Sigmoid colon (tissue), 7 donors: Measurements from ENCODE around the gene PPP4C. TPM values are rescaled to one million over a fixed set of nuclear protein-coding genes. Genes with fewer than 3 reads are reported as not detected.
"Not testable (repeated sequence)": the region's sequence is repeated elsewhere in the genome, so short reads cannot be mapped to it uniquely, and the experiment has no call there.

Experiments used
- DNase-seq: peaks from one replicate; pipeline ENCODE4 v3.0.0-alpha.2; 2019
- H3K27ac ChIP-seq, 4 donors: fragments of 200-600 bp; sonication (generic); one replicate each; pipeline ENCODE4 v1.5.1; 2016 to 2019; ENCODE audit warnings: mild to moderate bottlenecking in 1 of 4
- H3K27me3 ChIP-seq, 3 donors: fragments of 200-600 bp; sonication (generic); one replicate each; pipeline ENCODE4 v1.5.1; 2019; ENCODE audit warnings: mild to moderate bottlenecking in 1 of 3
- H3K36me3 ChIP-seq, 4 donors: fragments of 200-600 bp; sonication (generic); one replicate each; pipeline ENCODE4 v1.5.1; 2016 to 2019
- H3K4me1 ChIP-seq, 4 donors: fragments of 200-600 bp; sonication (generic); one replicate each; pipeline ENCODE4 v1.5.1; 2017 to 2019
- H3K4me3 ChIP-seq, 4 donors: fragments of 200-600 bp; sonication (generic); one replicate each; pipeline ENCODE4 v1.5.1; 2017 to 2019; ENCODE audit warnings: mild to moderate bottlenecking in 2 of 4, moderate library complexity in 1 of 4
- H3K9me3 ChIP-seq, 4 donors: fragments of 200-600 bp in 3 of 4; sonication (generic) in 3 of 4; one replicate each; pipeline versions ENCODE4 v1.5.1 to v1.6.1; 2013 to 2019
- EP300 ChIP-seq, 4 donors: sonication (generic); formaldehyde crosslinking; IDR thresholded peaks; one replicate each; pipeline ENCODE4 v1.6.1; 2017; ENCODE audit warnings: antibody characterized with exemption in 4 of 4
- POLR2A ChIP-seq, 2 donors: fragments of 450-650 bp; IDR thresholded peaks; one replicate each; pipeline ENCODE4 v1.6.1; 2016; ENCODE audit warnings: antibody characterized with exemption in 2 of 2, mild to moderate bottlenecking in 2 of 2, moderate library complexity in 2 of 2
- POLR2AphosphoS5 ChIP-seq, 4 donors: sonication (generic); formaldehyde crosslinking; IDR thresholded peaks; one replicate each; pipeline ENCODE4 v1.6.1; 2017; ENCODE audit warnings: antibody characterized with exemption in 4 of 4
- WGBS, 2 donors: extraction: QIAGEN DNeasy Blood & Tissue Kit; methylation state at CpG; one replicate each; pipeline ENCODE4 v1.1.7; 2013; 5-methylcytosine and 5-hydroxymethylcytosine counted together
- intact Hi-C: fragments of 100-400 bp; cut with DNase I; formaldehyde crosslinking; loops from one replicate; pipeline ENCODE4 v1.15.1; 2023
- polyA plus RNA-seq, 3 donors: library from polyadenylated mRNA; stranded (reverse); fragments of 200-250 nt; gene quantifications; one replicate each; pipeline ENCODE4 v1.2.3, GENCODE V29; 2013
- total RNA-seq, 4 donors: library from RNA; depleted of rRNA; stranded (reverse); fragments of >200 nt; gene quantifications; one replicate each; pipeline ENCODE4 v1.1.0, GENCODE V29; 2016
- TF ChIP-seq, protein P1 (sequence below), 4 experiments: fragments of 450-650 bp in 3 of 4; fragments of 200-600 bp in 1 of 4; IDR thresholded peaks; one replicate each; pipeline ENCODE4 v1.5.1; 2016 to 2019; ENCODE audit warnings: antibody characterized with exemption in 4 of 4, mild to moderate bottlenecking in 3 of 4, moderate library complexity in 2 of 4
- donor health status: healthy with polysubstance abuse.
- donor health status: Bipolar disorder and iron deficiency.
- donor health status: healthy.

The PPP4C gene
- total and polyA plus RNA-seq, 7 donors: 39.2 to 155 (median 45.6) TPM

DNA sequence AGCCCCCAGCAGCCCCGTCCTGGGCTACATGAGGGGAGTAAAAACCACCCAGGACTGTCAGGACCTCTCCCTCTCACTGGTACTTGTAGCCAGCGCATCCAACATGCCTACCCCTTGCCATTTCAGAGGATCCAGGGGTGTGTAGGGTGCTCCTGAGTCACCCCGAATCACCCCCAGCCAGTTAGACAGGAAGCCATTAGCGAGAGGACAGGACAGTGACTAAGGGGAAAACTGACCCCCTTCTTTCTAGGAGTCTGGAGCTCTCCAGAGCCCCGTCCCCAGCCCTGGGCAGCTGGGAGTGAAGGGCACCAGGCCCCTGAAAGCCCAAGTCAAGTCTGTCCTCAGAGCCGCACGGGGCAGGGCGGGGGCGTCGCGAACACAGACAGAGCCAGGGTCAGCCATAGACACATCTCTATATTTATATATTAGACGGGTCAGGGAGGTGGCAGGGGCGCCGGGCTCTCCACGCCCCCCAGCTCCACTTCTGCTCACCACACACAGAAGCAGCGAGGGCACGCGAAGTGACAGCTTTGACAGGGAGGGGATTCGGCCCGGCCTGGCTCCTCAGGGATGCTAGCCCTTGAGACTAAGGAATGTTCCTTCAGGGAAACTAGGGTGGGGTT is 38.0 kb downstream of the PPP4C start:
- WGBS, 2 donors: 72 to 86% methylated on average over 20 of the region's 20 CpGs
- Histone ChIP-seq H3K4me3 (no peak overlapping the region), H3K4me1 (no peaks in the 10 kb centered on the region), H3K36me3 (peaks cover 32 to 88% (median 39%) of the 10 kb centered on the region in 4 donors), H3K27me3 (no peaks in the 10 kb centered on the region), H3K27ac (peak overlapping the region in 1 of 4 donors; percentile 3), H3K9me3 (no peaks in the 10 kb centered on the region)
- intact Hi-C loops: no loop called here
- no peak for DNase-seq
- TF ChIP-seq EP300 (IDR thresholded peaks at IDR 0.05): no peak
- TF ChIP-seq, protein P1, sequence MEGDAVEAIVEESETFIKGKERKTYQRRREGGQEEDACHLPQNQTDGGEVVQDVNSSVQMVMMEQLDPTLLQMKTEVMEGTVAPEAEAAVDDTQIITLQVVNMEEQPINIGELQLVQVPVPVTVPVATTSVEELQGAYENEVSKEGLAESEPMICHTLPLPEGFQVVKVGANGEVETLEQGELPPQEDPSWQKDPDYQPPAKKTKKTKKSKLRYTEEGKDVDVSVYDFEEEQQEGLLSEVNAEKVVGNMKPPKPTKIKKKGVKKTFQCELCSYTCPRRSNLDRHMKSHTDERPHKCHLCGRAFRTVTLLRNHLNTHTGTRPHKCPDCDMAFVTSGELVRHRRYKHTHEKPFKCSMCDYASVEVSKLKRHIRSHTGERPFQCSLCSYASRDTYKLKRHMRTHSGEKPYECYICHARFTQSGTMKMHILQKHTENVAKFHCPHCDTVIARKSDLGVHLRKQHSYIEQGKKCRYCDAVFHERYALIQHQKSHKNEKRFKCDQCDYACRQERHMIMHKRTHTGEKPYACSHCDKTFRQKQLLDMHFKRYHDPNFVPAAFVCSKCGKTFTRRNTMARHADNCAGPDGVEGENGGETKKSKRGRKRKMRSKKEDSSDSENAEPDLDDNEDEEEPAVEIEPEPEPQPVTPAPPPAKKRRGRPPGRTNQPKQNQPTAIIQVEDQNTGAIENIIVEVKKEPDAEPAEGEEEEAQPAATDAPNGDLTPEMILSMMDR (IDR thresholded peaks at IDR 0.05): no peak
- TF ChIP-seq POLR2A (IDR thresholded peaks at IDR 0.05): no peak
- TF ChIP-seq POLR2AphosphoS5 (IDR thresholded peaks at IDR 0.05): no peak

DNA sequence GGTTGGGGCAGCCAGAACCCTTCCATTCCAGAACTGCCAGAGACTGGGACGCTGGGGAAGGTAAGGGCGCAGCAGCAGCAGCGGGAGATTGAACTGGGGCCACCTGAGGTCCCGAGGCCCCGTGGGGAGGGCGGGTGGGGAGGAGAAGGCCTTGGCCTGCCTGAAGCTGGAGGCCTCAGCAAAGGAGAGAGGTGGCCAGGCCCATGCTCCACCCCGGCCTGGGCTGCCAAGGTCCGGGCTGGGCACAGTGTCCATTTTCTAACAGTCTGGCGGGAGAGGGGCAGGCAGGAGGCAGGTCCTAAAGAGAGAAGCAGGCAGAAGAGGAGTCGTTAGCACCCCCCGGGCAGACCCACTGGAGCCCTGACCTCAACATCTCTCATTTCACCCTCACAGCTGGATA is 38.6 kb downstream of the PPP4C start:
- Histone ChIP-seq H3K9me3 (no peaks in the 10 kb centered on the region), H3K27ac (no peak overlapping the region), H3K4me3 (no peak overlapping the region), H3K36me3 (peaks cover 32 to 90% (median 41%) of the 10 kb centered on the region in 4 donors), H3K4me1 (no peaks in the 10 kb centered on the region), H3K27me3 (no peaks in the 10 kb centered on the region)
- WGBS, 2 donors: 53 to 81% methylated on average over 11 of the region's 11 CpGs
- DNase-seq: no peak
- TF ChIP-seq, protein P1 (IDR thresholded peaks at IDR 0.05): no peak
- TF ChIP-seq POLR2AphosphoS5 (IDR thresholded peaks at IDR 0.05): no peak
- TF ChIP-seq POLR2A (IDR thresholded peaks at IDR 0.05): no peak
- no peak for TF ChIP-seq EP300 (IDR thresholded peaks at IDR 0.05)
- intact Hi-C loops: no loop called here

DNA sequence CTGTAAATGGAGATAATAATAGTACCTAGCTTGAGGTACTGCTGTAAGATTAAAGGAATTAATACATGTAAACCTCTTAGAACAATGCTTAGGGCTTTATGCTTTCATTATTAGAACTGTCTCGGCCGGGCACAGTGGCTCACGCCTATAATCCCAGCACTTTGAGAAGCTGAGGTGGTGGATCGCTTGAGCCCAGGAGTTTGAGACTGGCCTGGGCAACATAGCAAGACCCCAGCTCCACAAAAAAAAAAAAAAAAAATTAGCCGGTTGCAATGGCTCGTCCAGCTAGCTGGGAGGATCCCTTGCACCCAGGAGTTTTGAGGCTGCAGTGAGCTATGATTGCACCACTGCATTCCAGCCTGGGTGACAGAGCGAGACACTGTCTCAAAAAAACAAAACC is 39.0 kb downstream of the PPP4C start:
- WGBS, 2 donors: 46 to 80% methylated on average over 7 of the region's 7 CpGs
- H3K4me3 ChIP-seq, H3K9me3 ChIP-seq, H3K4me1 ChIP-seq, H3K27me3 ChIP-seq, intact Hi-C loops, H3K27ac ChIP-seq, DNase-seq: not testable (repeated sequence)
- peaks cover 34 to 90% (median 44%) of the 10 kb centered on the region in 4 donors for H3K36me3 ChIP-seq

- intact Hi-C loops: no loop called here
- no peaks in the 10 kb centered on the region for H3K4me1 ChIP-seq
- H3K36me3 ChIP-seq: peaks cover 38 to 90% (median 44%) of the 10 kb centered on the region in 4 donors
- H3K4me3 ChIP-seq: no peak overlapping the region
- TF ChIP-seq POLR2AphosphoS5 (IDR thresholded peaks at IDR 0.05) (no peak), EP300 (IDR thresholded peaks at IDR 0.05) (no peak)
- H3K9me3 ChIP-seq: no peaks in the 10 kb centered on the region
- WGBS, 2 donors: 13 to 54% methylated on average over 7 of the region's 7 CpGs
- H3K27ac ChIP-seq: no peak overlapping the region
- no peaks in the 10 kb centered on the region for H3K27me3 ChIP-seq
- no peak for DNase-seq
Observed at GRCh38 chr16:30115238-30115637, 39.4 kb downstream of the PPP4C start.

DNA sequence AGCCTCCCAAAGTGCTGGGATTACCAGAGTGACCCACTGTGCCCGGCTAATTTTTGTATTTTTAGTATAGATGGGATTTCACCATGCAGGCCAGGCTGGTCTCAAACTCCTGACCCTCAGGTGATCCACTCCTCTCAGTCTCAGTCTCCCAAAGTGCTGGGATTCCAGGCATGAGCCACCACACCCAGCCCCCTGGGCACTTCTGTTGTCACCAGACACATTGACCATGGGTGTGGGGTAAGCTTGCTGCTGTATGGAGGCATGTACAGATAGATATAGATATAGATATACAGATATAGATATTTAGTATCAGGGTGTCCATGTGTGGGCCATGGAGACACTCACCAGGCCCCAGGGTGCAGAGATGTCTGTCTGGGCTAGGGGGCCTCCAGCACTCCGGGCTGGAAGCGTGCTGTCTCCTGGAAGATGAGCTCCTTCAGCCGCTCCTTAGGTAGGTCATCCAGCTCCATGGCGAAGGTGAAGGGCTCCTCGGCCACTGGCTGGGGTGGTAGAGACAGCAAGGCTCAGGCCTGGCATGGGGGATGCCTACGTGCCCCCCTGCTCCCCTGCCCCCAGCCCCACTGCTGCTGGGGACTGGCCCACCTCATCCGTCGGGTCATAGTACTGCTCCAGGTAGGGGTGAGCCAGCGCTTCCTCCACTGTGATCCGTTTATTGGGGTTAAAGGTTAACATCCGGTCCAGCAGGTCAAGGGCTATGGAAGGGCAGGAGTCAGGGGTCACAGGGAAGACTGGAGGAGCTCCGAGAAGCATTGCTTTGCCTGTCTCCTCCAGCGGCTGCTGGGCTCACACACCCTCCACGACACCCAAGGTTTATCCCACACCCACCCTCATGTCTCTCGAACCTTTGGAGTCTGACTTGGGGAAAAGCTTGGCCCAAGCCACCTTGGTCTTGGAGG is 40.8 kb downstream of the PPP4C start:
- DNase-seq: no peak
- peaks cover 0 to 9% (median 8%) of the 10 kb centered on the region in 4 donors for H3K4me1 ChIP-seq
- WGBS, 2 donors: 78 to 88% methylated on average over 16 of the region's 16 CpGs
- H3K27ac ChIP-seq: peak overlapping the region in 1 of 4 donors; percentile 6
- H3K4me3 ChIP-seq: no peak overlapping the region
- H3K27me3 ChIP-seq: no peaks in the 10 kb centered on the region
- peaks cover 39 to 90% (median 44%) of the 10 kb centered on the region in 4 donors for H3K36me3 ChIP-seq
- TF ChIP-seq POLR2A (IDR thresholded peaks at IDR 0.05) (no peak), POLR2AphosphoS5 (IDR thresholded peaks at IDR 0.05) (no peak), EP300 (IDR thresholded peaks at IDR 0.05) (no peak)
- TF ChIP-seq, protein P1 (IDR thresholded peaks at IDR 0.05): no peak
- intact Hi-C loops: no loop called here
- H3K9me3 ChIP-seq: no peaks in the 10 kb centered on the region
